HG03025 (cell line): Measurements from ENCODE around the gene FRMD5.

ENCODE experiments used
- ATAC-seq: cut with Tn5 transposase; IDR thresholded peaks from one replicate; pipeline ENCODE4 v1.9.1; 2021; ENCODE audit warnings: mild to moderate bottlenecking, moderate library complexity; ENCODE audit not compliant: unreplicated experiment, low FRiP score

FRMD5 gene

GRCh38 chr15:43824302-43825246 lies 370.5 kb downstream of the FRMD5 start, which contains the start of gene MFAP1:
MFAP1 (minus strand) TSS chr15:43824690; CDS start chr15:43824569, 121 bp downstream.
- peak; percentile 73 for ATAC-seq

- no peak for ATAC-seq
Observed at GRCh38 chr15:43821505-43821904, 373.6 kb downstream of the FRMD5 start.
